Glutamatergic neuron (in vitro differentiated cells): ENCODE measurements around the gene CDH23. TPM values are rescaled to one million over a fixed set of nuclear protein-coding genes. Genes with fewer than 3 reads are reported as not detected.

Source experiments
- DNase-seq: peaks from one replicate; pipeline ENCODE4 v3.0.0; 2022
- H3K27ac Mint-ChIP-seq: one replicate; pipeline ENCODE4 v1.8.0; 2020; ENCODE audit warnings: mild to moderate bottlenecking, mixed read lengths, inconsistent platforms; ENCODE audit not compliant: unreplicated experiment
- H3K27me3 Mint-ChIP-seq: one replicate; pipeline ENCODE4 v1.8.0; 2020; ENCODE audit warnings: mild to moderate bottlenecking, moderate library complexity, mixed read lengths, inconsistent platforms; ENCODE audit not compliant: unreplicated experiment
- H3K36me3 Mint-ChIP-seq: one replicate; pipeline ENCODE4 v1.8.0; 2020; ENCODE audit warnings: mild to moderate bottlenecking, mixed read lengths, inconsistent platforms; ENCODE audit not compliant: unreplicated experiment
- H3K4me1 Mint-ChIP-seq: one replicate; pipeline ENCODE4 v1.8.0; 2020; ENCODE audit warnings: mild to moderate bottlenecking, low read depth, mixed read lengths, inconsistent platforms; ENCODE audit not compliant: unreplicated experiment
- H3K4me3 Mint-ChIP-seq: one replicate; pipeline ENCODE4 v1.8.0; 2020; ENCODE audit warnings: mild to moderate bottlenecking, mixed read lengths, inconsistent platforms; ENCODE audit not compliant: unreplicated experiment
- H3K9me3 Mint-ChIP-seq: one replicate; pipeline ENCODE4 v1.8.0; 2020; ENCODE audit warnings: mild to moderate bottlenecking, moderate library complexity, mixed read lengths, inconsistent platforms; ENCODE audit not compliant: unreplicated experiment
- total RNA-seq: library from RNA; stranded (reverse); fragmentation: NEBNext Ultra II Directional; extraction: Animal tissue kit (Norgen Biotek cat#: 25700); gene quantifications from one replicate; pipeline ENCODE4 v1.2.1, GENCODE V29; 2021; ENCODE audit not compliant: unreplicated experiment
- TF ChIP-seq, protein P1 (sequence below): fragments of 200-600 bp; sonication (generic); IDR thresholded peaks from one replicate; pipeline ENCODE4 v1.5.0; 2021; ENCODE audit not compliant: partially characterized antibody, unreplicated experiment

Gene CDH23
- total RNA-seq, 1 donor from 2014 or later, result 2.0 TPM

DNA sequence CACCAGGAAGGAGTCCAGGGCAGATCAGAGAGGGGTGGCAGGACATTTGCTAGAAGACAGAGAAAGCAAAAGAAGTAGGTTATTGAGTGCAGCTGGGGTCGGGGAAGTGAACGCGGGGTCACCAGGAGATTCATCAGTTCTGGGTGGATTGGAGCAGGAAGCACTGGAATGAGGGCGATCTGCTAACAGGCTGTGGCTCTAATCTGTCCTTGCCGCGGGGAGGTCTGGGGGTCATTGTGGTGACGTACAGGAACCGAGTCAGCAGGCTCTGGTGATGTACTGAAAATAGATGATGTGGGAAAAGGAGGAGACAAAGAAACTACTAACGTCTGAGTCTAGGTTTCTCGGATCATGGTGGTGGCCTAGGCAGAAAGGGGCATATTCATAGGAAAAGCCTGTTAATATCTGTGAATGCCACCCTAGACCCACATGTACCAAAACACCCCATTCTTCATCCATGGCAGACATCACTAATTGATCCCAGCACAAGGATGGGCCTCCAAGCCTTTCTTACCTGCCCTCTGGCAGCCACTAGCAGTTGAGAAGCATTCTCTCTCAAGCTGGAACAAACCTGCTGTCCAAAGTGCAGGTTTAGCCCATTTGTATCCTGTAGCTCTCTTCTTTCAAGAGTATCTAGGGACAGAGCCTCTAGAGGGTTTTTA is 188.3 kb downstream of the CDH23 start:
- TF ChIP-seq, protein P1, sequence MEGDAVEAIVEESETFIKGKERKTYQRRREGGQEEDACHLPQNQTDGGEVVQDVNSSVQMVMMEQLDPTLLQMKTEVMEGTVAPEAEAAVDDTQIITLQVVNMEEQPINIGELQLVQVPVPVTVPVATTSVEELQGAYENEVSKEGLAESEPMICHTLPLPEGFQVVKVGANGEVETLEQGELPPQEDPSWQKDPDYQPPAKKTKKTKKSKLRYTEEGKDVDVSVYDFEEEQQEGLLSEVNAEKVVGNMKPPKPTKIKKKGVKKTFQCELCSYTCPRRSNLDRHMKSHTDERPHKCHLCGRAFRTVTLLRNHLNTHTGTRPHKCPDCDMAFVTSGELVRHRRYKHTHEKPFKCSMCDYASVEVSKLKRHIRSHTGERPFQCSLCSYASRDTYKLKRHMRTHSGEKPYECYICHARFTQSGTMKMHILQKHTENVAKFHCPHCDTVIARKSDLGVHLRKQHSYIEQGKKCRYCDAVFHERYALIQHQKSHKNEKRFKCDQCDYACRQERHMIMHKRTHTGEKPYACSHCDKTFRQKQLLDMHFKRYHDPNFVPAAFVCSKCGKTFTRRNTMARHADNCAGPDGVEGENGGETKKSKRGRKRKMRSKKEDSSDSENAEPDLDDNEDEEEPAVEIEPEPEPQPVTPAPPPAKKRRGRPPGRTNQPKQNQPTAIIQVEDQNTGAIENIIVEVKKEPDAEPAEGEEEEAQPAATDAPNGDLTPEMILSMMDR, result no peak
- Mint-ChIP-seq H3K4me3 (no peak overlapping the region), H3K27me3 (no peaks in the 10 kb centered on the region), H3K36me3 (no peaks in the 10 kb centered on the region), H3K9me3 (peaks cover 11% of the 10 kb centered on the region), H3K4me1 (peaks cover 20% of the 10 kb centered on the region), H3K27ac (no peak overlapping the region)
- DNase-seq, result no peak

DNA sequence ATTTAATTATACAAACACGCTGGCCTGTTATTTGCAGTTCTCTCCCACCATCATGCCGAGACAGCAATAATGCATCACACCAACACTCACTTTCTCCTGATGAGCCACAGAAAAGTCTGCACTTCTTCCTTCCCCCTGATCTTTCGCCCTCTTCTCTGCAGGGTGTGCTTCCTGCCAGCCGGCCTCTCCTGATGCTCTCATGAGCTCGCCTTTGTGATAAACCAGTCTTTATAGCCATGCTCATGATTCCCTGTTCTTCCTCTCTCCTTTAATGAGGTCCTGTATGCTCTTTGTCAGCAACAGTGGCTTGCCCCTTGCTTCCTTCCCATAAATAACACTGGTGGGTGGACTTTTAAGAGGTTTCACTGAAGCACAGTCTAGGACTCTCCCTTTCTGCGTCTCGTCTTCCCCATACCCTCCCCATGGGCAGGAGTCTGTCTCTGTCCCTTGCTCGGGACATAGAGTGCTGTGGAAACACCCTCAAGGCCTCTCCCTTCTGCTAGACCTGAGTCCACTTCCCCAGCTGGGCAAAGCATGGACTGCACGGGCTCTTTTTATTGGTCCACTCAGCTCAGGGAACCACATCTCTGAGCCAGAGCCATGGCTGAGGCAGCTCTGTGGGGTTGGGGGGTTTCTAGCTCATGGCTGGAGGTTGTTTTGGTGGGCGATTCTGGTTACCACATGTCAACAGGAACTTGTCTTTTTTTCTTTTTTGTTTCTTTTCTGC is 189.0 kb downstream of the CDH23 start:
- Mint-ChIP-seq H3K4me3 (no peak overlapping the region), H3K27me3 (no peaks in the 10 kb centered on the region), H3K9me3 (peaks cover 11% of the 10 kb centered on the region), H3K4me1 (peaks cover 25% of the 10 kb centered on the region), H3K36me3 (no peaks in the 10 kb centered on the region), H3K27ac (no peak overlapping the region)
- no peak for DNase-seq
- TF ChIP-seq, protein P1, result no peak

DNA sequence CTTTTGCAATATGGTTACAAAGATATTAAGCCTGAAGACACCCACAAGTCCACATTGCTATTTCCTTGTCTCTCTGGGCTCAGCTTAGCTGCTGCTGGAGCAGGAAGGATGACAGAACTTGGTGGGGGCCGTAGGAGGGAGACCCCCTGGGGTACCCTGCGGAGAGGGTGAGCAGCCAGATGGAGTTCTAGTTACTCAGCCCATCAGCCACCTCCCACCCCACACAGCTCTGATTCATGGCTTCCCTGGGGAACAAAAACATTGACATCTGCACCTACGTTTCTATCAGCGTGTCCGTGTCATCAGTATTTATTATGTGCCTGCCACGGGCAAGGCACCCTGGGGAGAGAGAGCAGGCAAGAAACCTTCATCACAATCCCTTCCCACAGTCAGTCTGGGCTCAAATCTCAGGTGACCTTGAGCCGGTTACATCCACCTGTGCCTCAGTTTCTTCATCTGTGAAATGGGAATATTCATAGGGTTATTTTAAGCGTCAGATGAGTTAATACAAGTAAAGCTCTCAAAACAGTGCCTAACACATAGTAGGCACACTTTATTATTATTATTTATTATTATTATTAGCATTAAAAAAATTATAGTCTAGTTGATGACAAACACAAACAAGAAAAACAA is 191.3 kb downstream of the CDH23 start:
- H3K27me3 Mint-ChIP-seq, result no peaks in the 10 kb centered on the region
- no peak for DNase-seq
- no peak overlapping the region for H3K4me3 Mint-ChIP-seq
- H3K9me3 Mint-ChIP-seq, result peaks cover 5% of the 10 kb centered on the region
- TF ChIP-seq, protein P1, result no peak
- peaks cover 17% of the 10 kb centered on the region for H3K4me1 Mint-ChIP-seq
- no peak overlapping the region for H3K27ac Mint-ChIP-seq
- H3K36me3 Mint-ChIP-seq, result no peaks in the 10 kb centered on the region

DNA sequence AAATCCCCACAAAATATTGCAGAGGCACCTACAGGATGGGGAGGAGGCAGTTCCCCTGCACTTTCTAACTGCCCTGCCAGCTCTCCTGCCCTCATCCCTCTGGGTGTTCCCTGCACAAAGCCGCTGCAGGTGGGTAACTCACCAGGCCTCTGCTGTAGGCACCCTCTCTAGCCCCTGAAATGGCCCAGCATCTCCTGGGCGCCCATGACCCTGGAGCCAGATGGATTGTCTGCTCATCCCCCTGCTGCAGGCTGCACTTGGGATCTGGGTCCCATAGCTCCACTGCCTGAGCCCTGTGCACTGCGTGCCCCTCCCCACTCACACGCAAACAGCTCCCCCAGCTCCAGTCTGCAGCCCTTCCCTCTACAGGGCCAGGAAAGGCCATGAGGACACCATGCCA is 192.0 kb downstream of the CDH23 start:
- peaks cover 17% of the 10 kb centered on the region for H3K4me1 Mint-ChIP-seq
- H3K4me3 Mint-ChIP-seq, result no peak overlapping the region
- DNase-seq, result no peak
- no peaks in the 10 kb centered on the region for H3K27me3 Mint-ChIP-seq
- TF ChIP-seq, protein P1, result no peak
- H3K9me3 Mint-ChIP-seq, result peaks cover 5% of the 10 kb centered on the region
- no peak overlapping the region for H3K27ac Mint-ChIP-seq
- H3K36me3 Mint-ChIP-seq, result no peaks in the 10 kb centered on the region
